IPS DF 6.9 (cell line): ENCODE results near the gene PRSS53.
"Not testable (repeated sequence)": the region's sequence is repeated elsewhere in the genome, so short reads cannot be mapped to it uniquely, and the experiment has no call there.

Experiments
- DNase-seq: peaks from one replicate; pipeline ENCODE4 v3.0.0-alpha.2; 2013; ENCODE audit warnings: low read depth, low spot score
- H3K27ac ChIP-seq: one replicate; pipeline ENCODE4 v1.5.1; 2013; ENCODE audit warnings: low read length, control low read depth
- H3K27me3 ChIP-seq: 2 replicates; pipeline ENCODE4 v1.6.1; 2013; ENCODE audit warnings: mild to moderate bottlenecking, low read length; ENCODE audit not compliant: control insufficient read depth, insufficient read depth
- H3K36me3 ChIP-seq: 2 replicates; pipeline ENCODE4 v1.6.1; 2013; ENCODE audit warnings: low read length; ENCODE audit not compliant: control insufficient read depth, insufficient read depth
- H3K4me1 ChIP-seq: 2 replicates; pipeline ENCODE4 v1.6.1; 2013; ENCODE audit warnings: low read length; ENCODE audit not compliant: control insufficient read depth, insufficient read depth
- H3K4me3 ChIP-seq: 2 replicates; pipeline ENCODE4 v1.5.1; 2013; ENCODE audit warnings: mild to moderate bottlenecking, low read length
- H3K9me3 ChIP-seq: 2 replicates; pipeline ENCODE4 v1.6.1; 2013; ENCODE audit warnings: low read length, inconsistent platforms; ENCODE audit not compliant: control insufficient read depth, insufficient read depth
- WGBS: extraction: QIAGEN DNeasy Blood & Tissue Kit; methylation state at CpG from one replicate; pipeline ENCODE4 v1.1.7; 2013; ENCODE audit warnings: mixed read lengths, missing lambda C conversion rate; ENCODE audit not compliant: insufficient read length, insufficient coverage; 5-methylcytosine and 5-hydroxymethylcytosine counted together

Gene PRSS53

DNA sequence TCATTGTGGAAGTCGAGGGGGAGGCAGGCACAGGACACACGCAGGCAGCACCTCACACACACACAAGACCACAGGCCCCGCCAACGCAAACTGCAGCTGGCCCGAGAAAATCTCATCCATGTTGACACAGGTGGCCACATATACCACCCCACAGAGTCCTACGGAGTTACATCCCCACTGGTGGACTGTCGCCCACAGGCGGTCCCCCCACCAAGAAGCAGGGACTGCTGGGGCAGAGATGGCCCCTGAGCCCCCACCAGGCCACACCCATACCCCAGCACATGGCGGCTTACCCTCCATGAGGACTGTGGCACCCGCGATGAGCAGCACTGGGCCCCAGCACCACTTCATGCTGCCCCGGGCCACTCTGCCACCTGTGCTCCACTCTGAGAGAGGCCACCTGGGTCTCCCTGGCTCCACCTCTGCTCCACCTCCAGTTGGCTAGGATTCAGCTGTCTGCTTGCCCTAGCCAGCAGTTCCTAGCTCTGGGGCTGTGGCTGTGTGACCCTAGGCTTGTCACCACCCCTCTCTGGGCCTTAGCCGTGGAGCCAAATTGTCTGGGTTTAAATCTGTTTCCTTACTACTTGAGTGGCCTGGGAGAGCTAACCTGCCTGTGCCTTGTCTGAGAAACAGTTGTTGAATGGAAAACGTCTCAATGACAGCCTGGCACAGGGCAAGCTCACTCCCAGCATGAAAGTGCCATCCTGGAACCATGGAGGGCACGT lies at the start of gene PRSS53:
PRSS53 (minus strand) TSS at position 485 of the 725 bp plus-strand sequence; CDS start at position 351, 134 bp downstream.
- no peak within 1 kb of the TSS for H3K4me3 ChIP-seq
- no peaks in the 10 kb centered on the region for H3K9me3 ChIP-seq
- H3K27me3 ChIP-seq: no peaks in the 10 kb centered on the region
- no peak for DNase-seq
- no CpG with 5 or more reads among the region's 15 CpGs for WGBS
- H3K4me1 ChIP-seq: peaks cover 2% of the 10 kb centered on the region; the same call in 1 of the 2 replicates
- H3K27ac ChIP-seq: no peak within 1 kb of the TSS
- H3K36me3 ChIP-seq: peaks cover 13% of the 10 kb centered on the region

DNA sequence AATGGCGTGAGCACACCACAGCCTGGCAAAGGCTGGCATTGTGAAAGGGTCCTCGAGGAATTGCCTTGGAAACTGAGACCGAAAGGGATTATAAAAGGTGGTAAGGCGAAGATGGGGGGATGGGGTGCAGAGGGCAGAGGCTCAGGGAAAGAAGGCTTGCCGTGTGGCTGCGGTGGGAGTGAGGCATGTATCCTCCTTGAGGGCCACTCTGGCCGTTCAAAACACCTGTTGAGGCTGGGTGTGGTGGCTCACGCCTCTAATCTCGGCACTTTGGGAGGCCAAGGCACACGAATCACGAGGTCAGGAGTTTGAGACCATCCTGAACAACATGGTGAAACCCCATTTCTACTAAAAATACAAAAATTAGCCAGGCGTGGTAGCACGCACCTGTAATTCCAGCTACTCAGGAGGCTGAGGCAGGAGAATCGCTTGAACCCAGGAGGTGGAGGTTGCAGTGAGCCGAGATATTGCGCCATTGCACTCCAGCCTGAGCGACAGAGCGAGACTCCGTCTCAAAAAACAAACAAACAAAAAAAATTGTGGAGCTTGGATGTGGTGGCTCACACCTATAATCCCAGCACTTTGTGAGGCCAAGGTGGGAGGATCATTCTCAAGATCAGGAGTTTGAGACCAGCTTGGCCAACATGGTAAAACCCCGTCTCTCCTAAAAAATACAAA lies 48.2 kb upstream of the PRSS53 start:
- not testable (repeated sequence) for DNase-seq, H3K9me3 ChIP-seq, H3K36me3 ChIP-seq, H3K27ac ChIP-seq, H3K4me3 ChIP-seq, H3K27me3 ChIP-seq
- WGBS: no CpG with 5 or more reads among the region's 20 CpGs
- H3K4me1 ChIP-seq: peaks cover 20% of the 10 kb centered on the region

DNA sequence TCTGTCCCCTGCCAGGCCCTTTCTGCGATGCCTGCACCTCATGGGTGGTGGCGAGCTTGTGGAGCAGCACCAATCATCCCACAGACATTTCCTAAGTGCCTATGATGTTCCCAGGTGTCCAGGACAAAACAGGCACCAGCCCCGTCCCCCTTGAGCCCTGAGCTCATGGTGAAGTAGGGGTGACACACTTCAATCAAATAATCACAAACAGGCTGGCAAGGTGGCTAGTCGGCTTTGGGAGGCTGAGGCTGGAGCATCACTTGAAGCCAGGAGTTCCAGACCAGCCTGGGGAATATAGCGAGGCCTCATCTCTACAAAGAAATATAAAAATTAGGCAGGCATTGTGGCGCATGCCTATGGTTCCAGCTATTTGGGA lies 47.5 kb upstream of the PRSS53 start:
- H3K4me1 ChIP-seq: peaks cover 19% of the 10 kb centered on the region
- no peaks in the 10 kb centered on the region for H3K27me3 ChIP-seq
- H3K4me3 ChIP-seq: no peak overlapping the region
- peaks cover 13% of the 10 kb centered on the region for H3K36me3 ChIP-seq
- no CpG with 5 or more reads among the region's 6 CpGs for WGBS
- DNase-seq: no peak
- H3K9me3 ChIP-seq: no peaks in the 10 kb centered on the region
- no peak overlapping the region for H3K27ac ChIP-seq

DNA sequence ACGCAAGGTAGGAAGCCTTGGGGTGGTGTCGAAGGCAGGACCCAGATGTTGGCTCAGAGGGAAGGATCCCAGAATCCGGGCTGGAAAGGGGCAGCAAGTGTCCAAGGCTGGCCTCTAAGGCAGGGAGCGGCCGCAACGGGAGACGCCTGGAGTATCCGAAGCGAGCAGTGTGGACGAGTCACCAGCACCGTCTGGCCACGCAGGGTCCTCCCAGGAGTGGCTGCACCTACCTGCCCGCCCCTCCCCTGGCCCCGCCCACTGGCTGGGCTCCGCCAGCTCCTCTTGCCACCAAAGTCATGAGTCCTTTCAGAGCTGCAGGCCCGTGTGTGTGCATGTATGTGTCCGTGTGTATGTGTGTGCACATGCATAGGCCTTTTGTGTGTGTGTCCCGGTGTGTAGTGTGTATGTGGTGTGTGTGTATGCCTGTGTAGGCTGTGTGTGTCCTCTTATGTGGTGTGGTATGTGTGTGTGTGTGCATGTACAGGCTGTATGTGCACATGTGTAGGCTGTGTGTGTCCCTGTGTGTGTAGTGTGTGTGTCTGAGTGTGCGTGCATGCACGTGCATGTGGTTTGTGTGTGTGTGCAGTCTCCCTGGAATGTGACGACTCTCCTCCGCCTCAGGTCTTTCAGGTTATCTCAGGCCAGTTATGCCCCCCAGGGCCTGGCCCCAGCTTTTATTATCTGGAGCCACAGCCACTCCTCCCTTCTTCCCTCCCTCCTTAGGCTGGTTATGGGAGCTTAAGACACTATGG lies 47.0 kb upstream of the PRSS53 start, which contains the start of gene PRSS8:
PRSS8 (minus strand) TSS at position 193 of the 752 bp plus-strand sequence. CDS start 229 bp downstream, outside the sequence.
- Histone ChIP-seq H3K4me3 (peak within 1 kb of the TSS; percentile 65), H3K27ac (no peak within 1 kb of the TSS), H3K4me1 (peaks cover 20% of the 10 kb centered on the region), H3K27me3 (no peaks in the 10 kb centered on the region), H3K9me3 (no peaks in the 10 kb centered on the region), H3K36me3 (peaks cover 13% of the 10 kb centered on the region)
- DNase-seq: no peak
- WGBS: no CpG with 5 or more reads among the region's 22 CpGs

DNA sequence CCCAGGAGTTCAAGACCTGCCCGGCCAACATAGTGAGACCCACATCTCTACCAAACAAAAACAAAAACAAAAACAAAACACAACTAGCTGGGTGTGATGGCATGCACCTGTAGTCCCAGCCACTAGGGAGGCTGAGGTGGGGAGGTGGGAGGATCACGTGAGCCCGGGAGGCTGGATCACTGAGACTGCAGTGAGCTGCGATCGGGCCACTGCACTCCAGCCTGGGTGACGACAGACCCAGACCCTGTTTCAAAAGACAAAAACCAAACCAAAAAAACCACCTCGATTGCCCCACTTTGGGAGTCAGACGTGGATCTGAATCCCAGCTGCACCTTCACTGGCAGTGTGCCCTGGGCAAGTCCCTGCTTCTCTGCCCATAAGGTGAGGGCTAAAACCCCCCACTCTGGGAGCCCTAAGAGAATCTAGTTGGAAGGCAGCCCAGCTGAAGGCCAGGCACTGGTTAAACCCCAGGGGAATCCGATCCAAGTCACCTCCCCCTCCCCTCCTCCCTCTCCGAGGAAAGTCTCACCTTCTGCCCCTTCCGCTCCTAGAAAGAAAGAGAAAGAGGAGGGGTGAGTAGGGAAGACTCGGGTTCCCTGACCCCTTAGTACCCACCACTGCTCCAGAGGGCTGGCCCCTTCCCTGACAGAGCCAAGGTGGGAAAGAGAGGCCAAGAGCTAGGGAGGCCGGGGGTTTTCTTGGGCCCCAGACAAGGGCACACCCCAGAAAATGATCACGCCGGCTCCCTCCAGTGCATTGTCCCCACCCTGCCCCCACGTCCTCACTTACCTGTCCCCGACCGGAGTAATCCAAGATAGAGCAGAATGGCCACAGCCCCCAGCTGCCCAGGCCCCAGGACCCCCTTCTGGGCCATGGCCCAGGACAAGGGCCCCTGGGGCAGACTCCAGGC lies 46.1 kb upstream of the PRSS53 start:
- H3K9me3 ChIP-seq: no peaks in the 10 kb centered on the region
- H3K27me3 ChIP-seq: no peaks in the 10 kb centered on the region
- WGBS: no CpG with 5 or more reads among the region's 18 CpGs
- peaks cover 25% of the 10 kb centered on the region for H3K4me1 ChIP-seq
- H3K4me3 ChIP-seq: peak overlapping the region; percentile 65
- H3K27ac ChIP-seq: no peak overlapping the region
- H3K36me3 ChIP-seq: peaks cover 13% of the 10 kb centered on the region
- DNase-seq: no peak

DNA sequence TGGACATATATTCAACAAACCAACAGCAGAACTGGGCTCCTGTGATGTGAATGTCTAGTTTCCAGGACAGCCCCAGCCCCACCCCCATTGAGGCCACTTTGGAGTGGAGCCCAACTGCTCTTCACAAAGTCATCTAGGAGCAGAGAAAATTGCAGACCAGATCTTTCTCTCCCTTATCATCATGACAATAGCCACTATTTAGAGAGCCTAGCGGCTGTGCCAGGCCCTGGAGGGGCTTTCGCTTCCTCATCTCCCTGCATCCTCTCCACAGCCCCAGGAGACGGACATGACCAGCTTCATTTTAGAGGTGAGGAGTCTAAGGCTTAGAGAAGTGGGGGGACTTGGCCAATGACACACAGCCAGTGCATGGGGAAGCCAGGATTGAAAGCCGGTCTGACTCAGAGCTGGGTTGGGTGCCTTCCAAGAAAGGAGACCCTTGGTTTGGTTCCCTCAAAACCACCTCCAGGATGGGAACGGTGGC lies 45.4 kb upstream of the PRSS53 start:
- no peak for DNase-seq
- H3K36me3 ChIP-seq: peaks cover 13% of the 10 kb centered on the region
- H3K4me3 ChIP-seq: peak overlapping the region; percentile 65; the same call in 1 of the 2 replicates
- no CpG with 5 or more reads among the region's 5 CpGs for WGBS
- peaks cover 22% of the 10 kb centered on the region for H3K4me1 ChIP-seq
- H3K9me3 ChIP-seq: no peaks in the 10 kb centered on the region
- H3K27me3 ChIP-seq: no peaks in the 10 kb centered on the region
- H3K27ac ChIP-seq: no peak overlapping the region

DNA sequence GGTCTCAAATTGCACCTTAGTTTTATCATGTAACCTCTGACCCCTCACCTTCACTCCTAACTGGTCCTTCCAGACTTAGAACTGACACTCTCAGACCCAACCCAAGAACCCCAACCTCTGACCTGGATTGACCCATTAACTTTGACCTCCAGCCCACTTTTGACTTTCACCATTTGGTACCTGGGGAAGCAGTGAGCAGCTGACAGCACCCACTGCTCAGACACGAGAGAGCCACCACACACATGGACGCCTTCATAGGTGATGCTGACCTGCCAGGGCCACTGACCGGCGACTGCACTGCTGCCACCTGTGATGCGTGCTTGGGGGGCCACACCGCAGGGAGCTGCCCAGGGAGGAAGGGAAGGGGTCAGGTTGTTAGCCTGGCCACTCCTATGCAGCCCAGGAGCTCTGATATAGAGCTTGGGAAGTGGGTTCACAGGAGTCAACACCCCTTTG lies 44.3 kb upstream of the PRSS53 start:
- no peak overlapping the region for H3K4me3 ChIP-seq
- peaks cover 17% of the 10 kb centered on the region for H3K4me1 ChIP-seq
- H3K27me3 ChIP-seq: no peaks in the 10 kb centered on the region
- no peak for DNase-seq
- H3K9me3 ChIP-seq: no peaks in the 10 kb centered on the region
- peaks cover 13% of the 10 kb centered on the region for H3K36me3 ChIP-seq
- no CpG with 5 or more reads among the region's 6 CpGs for WGBS
- no peak overlapping the region for H3K27ac ChIP-seq

DNA sequence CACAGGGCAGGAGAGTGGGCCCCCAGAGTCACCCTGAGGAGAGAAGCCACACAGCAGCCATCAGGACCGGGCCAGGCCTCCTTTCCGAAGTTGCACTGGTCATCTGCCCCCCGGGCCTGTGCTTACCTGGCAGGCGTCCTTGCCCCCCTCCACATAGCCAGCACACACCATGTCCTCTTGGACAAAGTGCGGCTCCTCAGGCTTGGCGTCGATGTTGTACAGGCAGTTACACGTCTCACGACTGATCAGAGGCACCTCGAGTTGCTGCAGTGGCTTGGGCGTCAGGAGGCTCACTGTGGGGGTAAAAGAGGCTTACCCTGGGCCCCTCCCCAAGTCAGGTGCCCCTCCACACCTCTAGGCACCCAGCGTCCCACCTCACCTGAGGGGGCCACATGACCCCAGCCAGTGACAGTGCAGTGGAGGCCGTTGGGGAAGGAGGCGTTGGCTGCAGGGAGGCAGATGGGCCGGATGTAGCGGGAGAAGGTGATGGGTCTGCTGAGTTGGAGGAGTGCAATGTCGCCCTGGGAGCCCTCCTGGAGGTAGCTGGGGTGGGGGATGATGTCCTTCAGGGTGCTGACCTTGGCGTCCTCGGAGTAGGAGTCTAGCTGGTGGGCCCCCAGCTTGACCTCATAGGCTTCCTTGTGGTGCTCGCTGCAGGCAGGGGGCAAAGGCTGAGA lies 43.7 kb upstream of the PRSS53 start:
- DNase-seq: no peak
- Histone ChIP-seq H3K4me3 (no peak overlapping the region), H3K4me1 (peaks cover 17% of the 10 kb centered on the region), H3K27ac (no peak overlapping the region), H3K36me3 (peaks cover 13% of the 10 kb centered on the region), H3K27me3 (no peaks in the 10 kb centered on the region), H3K9me3 (no peaks in the 10 kb centered on the region)
- WGBS: no CpG with 5 or more reads among the region's 20 CpGs

DNA sequence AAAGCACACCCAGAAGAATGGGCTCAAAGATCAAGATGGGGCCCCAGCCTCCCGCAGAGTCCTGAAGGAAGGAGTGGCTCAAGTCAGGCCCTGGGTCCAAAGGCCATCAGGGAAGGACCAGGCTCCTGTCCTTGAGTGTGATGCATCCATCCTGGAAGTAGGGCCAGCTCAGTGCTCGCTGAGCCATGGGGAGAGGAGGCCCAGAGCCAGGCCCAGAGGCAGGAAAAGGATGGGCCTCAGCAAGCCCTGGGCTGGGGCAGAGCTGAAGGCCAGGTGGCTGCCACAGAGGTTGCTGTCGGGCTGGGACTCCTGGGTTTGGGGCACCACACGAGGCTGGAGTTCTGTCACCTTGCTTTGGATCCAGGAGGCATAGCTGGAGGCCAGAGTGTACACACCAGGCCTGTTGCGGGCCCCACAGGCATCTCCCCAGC lies 43.1 kb upstream of the PRSS53 start:
- no peak overlapping the region for H3K27ac ChIP-seq
- no CpG with 5 or more reads among the region's 5 CpGs for WGBS
- no peak overlapping the region for H3K4me3 ChIP-seq
- H3K27me3 ChIP-seq: no peaks in the 10 kb centered on the region
- peaks cover 13% of the 10 kb centered on the region for H3K36me3 ChIP-seq
- peaks cover 17% of the 10 kb centered on the region for H3K4me1 ChIP-seq
- no peak for DNase-seq
- no peaks in the 10 kb centered on the region for H3K9me3 ChIP-seq
